HepG2 (cell line): Measurements from ENCODE around the gene TBC1D12. TPM values are rescaled to one million over a fixed set of nuclear protein-coding genes. Genes with fewer than 3 reads are reported as not detected.

ENCODE experiments used
- AKNA ChIP-seq: sonication (generic); formaldehyde crosslinking; IDR thresholded peaks from 2 replicates; pipeline ENCODE4 v1.4.0; 2020; ENCODE audit warnings: missing genetic modification reagents, borderline replicate concordance
- ARNT2 ChIP-seq: sonication (generic); formaldehyde crosslinking; IDR thresholded peaks from 2 replicates; pipeline ENCODE4 v1.8.0; 2022; ENCODE audit warnings: mild to moderate bottlenecking, low read depth, missing genetic modification reagents, moderate library complexity
- FOXM1 ChIP-seq: sonication (generic); formaldehyde crosslinking; IDR thresholded peaks from 2 replicates; pipeline ENCODE4 v1.5.0; 2020; ENCODE audit warnings: missing genetic modification reagents
- HDAC6 ChIP-seq: fragments of 200-600 bp; sonication (generic); IDR thresholded peaks from 2 replicates; pipeline ENCODE4 v1.7.0; 2017; ENCODE audit warnings: mild to moderate bottlenecking, antibody characterized with exemption, low read length, low read depth
- JUND ChIP-seq: sonication (generic); formaldehyde crosslinking; IDR thresholded peaks from 2 replicates; pipeline ENCODE4 v1.8.0; 2022; ENCODE audit warnings: mild to moderate bottlenecking, missing genetic modification reagents
- KLF13 ChIP-seq: sonication (generic); formaldehyde crosslinking; IDR thresholded peaks from 2 replicates; pipeline ENCODE4 v1.4.0; 2020; ENCODE audit warnings: mild to moderate bottlenecking, missing genetic modification reagents
- KLF15 ChIP-seq: sonication (generic); formaldehyde crosslinking; IDR thresholded peaks from 2 replicates; pipeline ENCODE4 v1.8.1; 2023; ENCODE audit warnings: borderline replicate concordance, mild to moderate bottlenecking, inconsistent platforms, missing genetic modification reagents, mixed read lengths
- NFRKB ChIP-seq: fragments of 450-650 bp; IDR thresholded peaks from 2 replicates; pipeline ENCODE4 v1.6.1; 2017
- ONECUT2 ChIP-seq: sonication (generic); formaldehyde crosslinking; IDR thresholded peaks from 2 replicates; pipeline ENCODE4 v1.4.0; 2020; ENCODE audit warnings: missing genetic modification reagents
- STAT5B ChIP-seq: sonication (generic); formaldehyde crosslinking; IDR thresholded peaks from 2 replicates; pipeline ENCODE4 v1.4.0; 2020; ENCODE audit warnings: missing genetic modification reagents
- SUZ12 ChIP-seq: fragments of 150-350 bp; IDR thresholded peaks from 2 replicates; pipeline ENCODE4 v1.6.1; 2014; ENCODE audit warnings: low read depth, low read length
- TFAP4 ChIP-seq: sonication (generic); IDR thresholded peaks from 2 replicates; pipeline ENCODE4 v1.6.1; 2016; ENCODE audit warnings: low read depth, borderline replicate concordance
- ZNF484 ChIP-seq: sonication (generic); formaldehyde crosslinking; IDR thresholded peaks from 2 replicates; pipeline ENCODE4 v1.5.1; 2020; ENCODE audit warnings: mild to moderate bottlenecking, low read depth, missing genetic modification reagents, borderline replicate concordance
- ZSCAN12 ChIP-seq: sonication (generic); formaldehyde crosslinking; IDR thresholded peaks from 2 replicates; pipeline ENCODE4 v1.9.0; 2021; ENCODE audit warnings: mild to moderate bottlenecking, missing genetic modification reagents
- polyA plus RNA-seq, 8 experiments: library from polyadenylated mRNA; depleted of rRNA in 3 of 8; stranded (reverse) in 7 of 8; unstranded in 1 of 8; fragments of >200 nt; fragmentation: Illumina TruSeq in 4 of 8; extraction: Trizol in 4 of 8; gene quantifications; 2 replicates each; pipeline versions ENCODE4 v1.2.1 to v1.2.3, GENCODE V29; 2011 to 2016; ENCODE audit warnings: low read depth in 4 of 8, missing spikeins in 1 of 8, mixed read lengths in 1 of 8; ENCODE audit not compliant: insufficient read depth in 1 of 8
- total RNA-seq, 5 experiments: library from RNA; depleted of rRNA; stranded (reverse); fragments of >200 nt; fragmentation: Illumina TruSeq; extraction: Trizol; gene quantifications; 2 replicates each; pipeline ENCODE4 v1.2.3, GENCODE V29; 2016; ENCODE audit warnings: low read depth in 1 of 5
- TF ChIP-seq, protein P1 (sequence below), 2 experiments: sonication (generic) in 1 of 2; formaldehyde crosslinking in 1 of 2; IDR thresholded peaks; 2 replicates each; pipeline versions ENCODE4 v1.6.1 to v1.9.0; 2014 to 2022; ENCODE audit warnings: antibody characterized with exemption in 1 of 2, borderline replicate concordance in 1 of 2, inconsistent platforms in 1 of 2, low read depth in 1 of 2, missing genetic modification reagents in 1 of 2
- TF ChIP-seq, protein P2 (sequence below): IDR thresholded peaks from 2 replicates; pipeline ENCODE4 v1.6.1; 2016

TBC1D12 gene
- total and polyA plus RNA-seq, 2 of the 13 experiments (the other 11 are each of a cell fraction or from before 2014, with no cell fraction given): 5.7 to 6.2 TPM

GRCh38 chr10:94362360-94363250 lies 39.7 kb upstream of the TBC1D12 start, which contains the start of gene NOC3L (continued):
- TF ChIP-seq ONECUT2 (CRISPR knock-in tag) (peak; percentile 56; the same call in 1 of the 2 replicates), ARNT2 (peak; percentile 95), FOXM1 (CRISPR knock-in tag) (peak; percentile 88; the same call in 1 of the 2 replicates), NFRKB (no peak), KLF15 (CRISPR knock-in tag) (peak; percentile 98), HDAC6 (no peak), STAT5B (CRISPR knock-in tag) (0 out of 2 replicates have a peak, but pooled peaks have one; percentile 69), ZSCAN12 (peak; percentile 78), JUND (0 out of 2 replicates have a peak, but pooled peaks have one; percentile 52), AKNA (CRISPR knock-in tag) (peak; percentile 91), ZNF484 (CRISPR knock-in tag) (peak; percentile 90; the same call in 1 of the 2 replicates), TFAP4 (no peak), KLF13 (CRISPR knock-in tag) (peak; percentile 98), SUZ12 (no peak)
- TF ChIP-seq, protein P1, sequence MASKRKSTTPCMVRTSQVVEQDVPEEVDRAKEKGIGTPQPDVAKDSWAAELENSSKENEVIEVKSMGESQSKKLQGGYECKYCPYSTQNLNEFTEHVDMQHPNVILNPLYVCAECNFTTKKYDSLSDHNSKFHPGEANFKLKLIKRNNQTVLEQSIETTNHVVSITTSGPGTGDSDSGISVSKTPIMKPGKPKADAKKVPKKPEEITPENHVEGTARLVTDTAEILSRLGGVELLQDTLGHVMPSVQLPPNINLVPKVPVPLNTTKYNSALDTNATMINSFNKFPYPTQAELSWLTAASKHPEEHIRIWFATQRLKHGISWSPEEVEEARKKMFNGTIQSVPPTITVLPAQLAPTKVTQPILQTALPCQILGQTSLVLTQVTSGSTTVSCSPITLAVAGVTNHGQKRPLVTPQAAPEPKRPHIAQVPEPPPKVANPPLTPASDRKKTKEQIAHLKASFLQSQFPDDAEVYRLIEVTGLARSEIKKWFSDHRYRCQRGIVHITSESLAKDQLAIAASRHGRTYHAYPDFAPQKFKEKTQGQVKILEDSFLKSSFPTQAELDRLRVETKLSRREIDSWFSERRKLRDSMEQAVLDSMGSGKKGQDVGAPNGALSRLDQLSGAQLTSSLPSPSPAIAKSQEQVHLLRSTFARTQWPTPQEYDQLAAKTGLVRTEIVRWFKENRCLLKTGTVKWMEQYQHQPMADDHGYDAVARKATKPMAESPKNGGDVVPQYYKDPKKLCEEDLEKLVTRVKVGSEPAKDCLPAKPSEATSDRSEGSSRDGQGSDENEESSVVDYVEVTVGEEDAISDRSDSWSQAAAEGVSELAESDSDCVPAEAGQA (IDR thresholded peaks at IDR 0.05; ENCODE audit: low read depth): peak; percentile 83
- TF ChIP-seq, protein P1 (CRISPR knock-in tag; IDR thresholded peaks at IDR 0.05; ENCODE audit: borderline replicate concordance): peak; percentile 87; the same call in 1 of the 2 replicates
- TF ChIP-seq, protein P2, sequence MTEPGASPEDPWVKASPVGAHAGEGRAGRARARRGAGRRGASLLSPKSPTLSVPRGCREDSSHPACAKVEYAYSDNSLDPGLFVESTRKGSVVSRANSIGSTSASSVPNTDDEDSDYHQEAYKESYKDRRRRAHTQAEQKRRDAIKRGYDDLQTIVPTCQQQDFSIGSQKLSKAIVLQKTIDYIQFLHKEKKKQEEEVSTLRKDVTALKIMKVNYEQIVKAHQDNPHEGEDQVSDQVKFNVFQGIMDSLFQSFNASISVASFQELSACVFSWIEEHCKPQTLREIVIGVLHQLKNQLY (CRISPR knock-in tag): peak; percentile 55; the same call in 1 of the 2 replicates
